Middle frontal gyrus (tissue), 1 donor: ENCODE measurements around the gene SHISA6.

Experiments used
- DNase-seq: peaks from one replicate; pipeline ENCODE4 v3.0.0-alpha.2; 2015; ENCODE audit warnings: low spot score; ENCODE audit errors: extremely low spot score

SHISA6 gene

GRCh38 chr17:11240841-11241610 lies at the start of gene SHISA6:
Gene SHISA6 (plus strand): TSS chr17:11241213.
- DNase-seq = no peak

- no peak for DNase-seq
Observed at GRCh38 chr17:11195801-11196200, 45.2 kb upstream of the SHISA6 start.

GRCh38 chr17:11204991-11205390 lies 36.0 kb upstream of the SHISA6 start:
- DNase-seq = no peak

- DNase-seq = no peak
Observed at GRCh38 chr17:11205659-11206058, 35.4 kb upstream of the SHISA6 start.

GRCh38 chr17:11209906-11210305 lies 31.1 kb upstream of the SHISA6 start:
- DNase-seq = no peak

- DNase-seq = no peak
Observed at GRCh38 chr17:11212792-11213191, 28.2 kb upstream of the SHISA6 start.

GRCh38 chr17:11216976-11217375 lies 24.0 kb upstream of the SHISA6 start:
- DNase-seq = no peak

GRCh38 chr17:11221196-11221595 lies 19.8 kb upstream of the SHISA6 start:
- DNase-seq = no peak

- no peak for DNase-seq
Observed at GRCh38 chr17:11221721-11222120, 19.3 kb upstream of the SHISA6 start.

GRCh38 chr17:11238705-11239104 lies 2.3 kb upstream of the SHISA6 start:
- DNase-seq = no peak

GRCh38 chr17:11239379-11239970 lies 1.5 kb upstream of the SHISA6 start:
- DNase-seq = no peak

- DNase-seq = no peak
Observed at GRCh38 chr17:11240041-11240840, 772 bp upstream of the SHISA6 start.

GRCh38 chr17:11241611-11242226 lies 706 bp downstream of the SHISA6 start:
- DNase-seq = no peak

GRCh38 chr17:11242411-11242810 lies 1.4 kb downstream of the SHISA6 start:
- no peak for DNase-seq

GRCh38 chr17:11244776-11245175 lies 3.8 kb downstream of the SHISA6 start:
- no peak for DNase-seq

- no peak for DNase-seq
Observed at GRCh38 chr17:11245187-11245586, 4.2 kb downstream of the SHISA6 start.

GRCh38 chr17:11245791-11246190 lies 4.8 kb downstream of the SHISA6 start:
- DNase-seq = no peak

GRCh38 chr17:11250161-11250560 lies 9.1 kb downstream of the SHISA6 start:
- DNase-seq = no peak

GRCh38 chr17:11251561-11252107 lies 10.6 kb downstream of the SHISA6 start:
- no peak for DNase-seq

- no peak for DNase-seq
Observed at GRCh38 chr17:11252146-11252545, 11.1 kb downstream of the SHISA6 start.

- no peak for DNase-seq
Observed at GRCh38 chr17:11256877-11257276, 15.9 kb downstream of the SHISA6 start.
